BLaER1 (cell line): ENCODE data around the gene DTL.
"Not testable (repeated sequence)": the region's sequence is repeated elsewhere in the genome, so short reads cannot be mapped to it uniquely, and the experiment has no call there.

Experiments
- H3K27ac ChIP-seq: shearing (Covaris generic); formaldehyde crosslinking; 2 replicates; pipeline ENCODE4 v1.8.1; 2022
- H3K27me3 ChIP-seq: shearing (Covaris generic); formaldehyde crosslinking; 2 replicates; pipeline ENCODE4 v1.8.1; 2022
- H3K36me3 ChIP-seq: shearing (Covaris generic); formaldehyde crosslinking; 2 replicates; pipeline ENCODE4 v1.8.1; 2022
- H3K4me1 ChIP-seq: shearing (Covaris generic); formaldehyde crosslinking; 2 replicates; pipeline ENCODE4 v1.8.1; 2022
- H3K4me2 ChIP-seq: shearing (Covaris generic); formaldehyde crosslinking; 2 replicates; pipeline ENCODE4 v1.8.1; 2022
- H3K4me3 ChIP-seq: shearing (Covaris generic); formaldehyde crosslinking; 2 replicates; pipeline ENCODE4 v1.8.1; 2022
- H3K9ac ChIP-seq: shearing (Covaris generic); formaldehyde crosslinking; 2 replicates; pipeline ENCODE4 v1.8.1; 2022
- H3K9me3 ChIP-seq: shearing (Covaris generic); formaldehyde crosslinking; 2 replicates; pipeline ENCODE4 v1.8.1; 2022
- H4K20me1 ChIP-seq: shearing (Covaris generic); formaldehyde crosslinking; 2 replicates; pipeline ENCODE4 v1.8.1; 2022
- Cebpa-rat ChIP-seq: shearing (Covaris generic); IDR thresholded peaks from 2 replicates; pipeline ENCODE4 v1.8.1; 2022

Gene DTL

GRCh38 chr1:212012034-212012740, 23.4 kb upstream of the DTL start:
- H3K9ac ChIP-seq: no peak overlapping the region
- TF ChIP-seq Cebpa-rat: no peak
- no peak overlapping the region for H3K27ac ChIP-seq
- H3K4me3 ChIP-seq: no peak overlapping the region
- H4K20me1 ChIP-seq: no peaks in the 10 kb centered on the region
- H3K9me3 ChIP-seq: peaks cover 8% of the 10 kb centered on the region
- no peaks in the 10 kb centered on the region for H3K27me3 ChIP-seq
- no peak overlapping the region for H3K4me2 ChIP-seq
- H3K36me3 ChIP-seq: peaks cover 72% of the 10 kb centered on the region
- no peaks in the 10 kb centered on the region for H3K4me1 ChIP-seq

GRCh38 chr1:212013672-212014071, 21.9 kb upstream of the DTL start:
- H3K4me1 ChIP-seq: no peaks in the 10 kb centered on the region
- no peaks in the 10 kb centered on the region for H3K27me3 ChIP-seq
- peaks cover 65% of the 10 kb centered on the region for H3K36me3 ChIP-seq
- no peak overlapping the region for H3K9ac ChIP-seq
- H3K9me3 ChIP-seq: peaks cover 8% of the 10 kb centered on the region
- H3K4me3 ChIP-seq: no peak overlapping the region
- no peak overlapping the region for H3K4me2 ChIP-seq
- no peak for TF ChIP-seq Cebpa-rat
- H3K27ac ChIP-seq: no peak overlapping the region
- H4K20me1 ChIP-seq: no peaks in the 10 kb centered on the region

GRCh38 chr1:212020975-212021374, 14.6 kb upstream of the DTL start:
- Histone ChIP-seq H3K9me3 (peaks cover 25% of the 10 kb centered on the region), H3K9ac (no peak overlapping the region), H3K4me1 (no peaks in the 10 kb centered on the region), H3K36me3 (peaks cover 65% of the 10 kb centered on the region), H3K4me2 (no peak overlapping the region), H4K20me1 (peaks cover 24% of the 10 kb centered on the region; the same call in 1 of the 2 replicates), H3K27me3 (no peaks in the 10 kb centered on the region), H3K27ac (no peak overlapping the region), H3K4me3 (no peak overlapping the region)
- no peak for TF ChIP-seq Cebpa-rat

GRCh38 chr1:212021563-212021962, 14.0 kb upstream of the DTL start:
- H3K27ac ChIP-seq: no peak overlapping the region
- H3K4me1 ChIP-seq: no peaks in the 10 kb centered on the region
- peaks cover 65% of the 10 kb centered on the region for H3K36me3 ChIP-seq
- H3K4me3 ChIP-seq: no peak overlapping the region
- no peak overlapping the region for H3K9ac ChIP-seq
- H4K20me1 ChIP-seq: peaks cover 24% of the 10 kb centered on the region; the same call in 1 of the 2 replicates
- H3K9me3 ChIP-seq: peaks cover 31% of the 10 kb centered on the region
- no peak overlapping the region for H3K4me2 ChIP-seq
- TF ChIP-seq Cebpa-rat: no peak
- H3K27me3 ChIP-seq: no peaks in the 10 kb centered on the region

- H3K4me2 ChIP-seq, H3K27me3 ChIP-seq, H3K4me3 ChIP-seq, H3K4me1 ChIP-seq, H3K27ac ChIP-seq, H3K9ac ChIP-seq: not testable (repeated sequence)
- Histone ChIP-seq H3K36me3 (peaks cover 72% of the 10 kb centered on the region), H3K9me3 (peaks cover 36% of the 10 kb centered on the region), H4K20me1 (peaks cover 36% of the 10 kb centered on the region; the same call in 1 of the 2 replicates)
These were observed 12.6 kb upstream of the DTL start for GRCh38 chr1:212022908-212023307.

GRCh38 chr1:212024469-212025149, 10.9 kb upstream of the DTL start:
- Histone ChIP-seq H3K9me3 (peaks cover 38% of the 10 kb centered on the region), H4K20me1 (peaks cover 53% of the 10 kb centered on the region), H3K4me2 (no peak overlapping the region), H3K27ac (no peak overlapping the region), H3K27me3 (no peaks in the 10 kb centered on the region), H3K9ac (no peak overlapping the region), H3K36me3 (peaks cover 67% of the 10 kb centered on the region), H3K4me3 (no peak overlapping the region), H3K4me1 (no peaks in the 10 kb centered on the region)
- no peak for TF ChIP-seq Cebpa-rat

- Histone ChIP-seq H4K20me1 (peaks cover 63% of the 10 kb centered on the region), H3K9me3 (peaks cover 38% of the 10 kb centered on the region), H3K36me3 (peaks cover 71% of the 10 kb centered on the region), H3K4me1 (peaks cover 24% of the 10 kb centered on the region)
- not testable (repeated sequence) for H3K27ac ChIP-seq, H3K9ac ChIP-seq, H3K4me3 ChIP-seq, H3K4me2 ChIP-seq, H3K27me3 ChIP-seq
These were observed 7.8 kb upstream of the DTL start for GRCh38 chr1:212027727-212028126.

- no peak overlapping the region for H3K27ac ChIP-seq
- peaks cover 72% of the 10 kb centered on the region for H4K20me1 ChIP-seq
- H3K4me1 ChIP-seq: peaks cover 42% of the 10 kb centered on the region
- H3K9me3 ChIP-seq: peaks cover 12% of the 10 kb centered on the region; the same call in 1 of the 2 replicates
- H3K9ac ChIP-seq: no peak overlapping the region
- peaks cover 50% of the 10 kb centered on the region for H3K36me3 ChIP-seq
- no peaks in the 10 kb centered on the region for H3K27me3 ChIP-seq
- peak overlapping the region; percentile 20; the same call in 1 of the 2 replicates for H3K4me2 ChIP-seq
- no peak for TF ChIP-seq Cebpa-rat
- no peak overlapping the region for H3K4me3 ChIP-seq
These were observed 4.5 kb upstream of the DTL start for GRCh38 chr1:212030936-212031528.

- peak overlapping the region; percentile 39; the same call in 1 of the 2 replicates for H3K27ac ChIP-seq
- H4K20me1 ChIP-seq: peaks cover 43% of the 10 kb centered on the region
- no peaks in the 10 kb centered on the region for H3K27me3 ChIP-seq
These were observed 929 bp upstream of the DTL start for GRCh38 chr1:212034516-212035122.

More at GRCh38 chr1:212034516-212035122, 929 bp upstream of the DTL start:
- Histone ChIP-seq H3K4me1 (peaks cover 75% of the 10 kb centered on the region), H3K36me3 (peaks cover 38% of the 10 kb centered on the region), H3K9ac (peak overlapping the region; percentile 94), H3K4me2 (peak overlapping the region; percentile 91), H3K4me3 (peak overlapping the region; percentile 92), H3K9me3 (no peaks in the 10 kb centered on the region)
- no peak for TF ChIP-seq Cebpa-rat
